ENCODE results near the gene ERCC6L. TPM values are rescaled to one million over a fixed set of nuclear protein-coding genes. Genes with fewer than 3 reads are reported as not detected.

The ERCC6L gene
- under 0.01 and 0.48 TPM in 2 replicates for total RNA-seq

GRCh38 chrX:72238721-72239475, at the start of gene ERCC6L:
Gene ERCC6L (minus strand): TSS chrX:72239027. CDS start chrX:72238911, 116 bp downstream.

GRCh38 chrX:72181178-72182125, 57.4 kb downstream of the ERCC6L start, which contains the start of gene PIN4:
Gene PIN4 (plus strand): TSS chrX:72181757. CDS start chrX:72181786, 29 bp downstream.

Other genes starting within 250 kb of the ERCC6L start
- gene RTL5, start 107.1 kb downstream of the ERCC6L start, total RNA-seq: 0.21 and 0.24 TPM in 2 replicates
- gene PIN4, start 57.3 kb downstream of the ERCC6L start, total RNA-seq: 7.0 and 8.1 TPM in 2 replicates
- 1,012 and 1,317 TPM in 2 replicates for gene RPS4X, start 38.2 kb upstream of the ERCC6L start, total RNA-seq
- gene CITED1, start 66.9 kb upstream of the ERCC6L start, total RNA-seq: 0.48 TPM in 1 of 2 replicates, not detected in the other

Measured in tracheal epithelial cell (primary cell).